Fibroblast of skin of abdomen (primary cell): Measurements from ENCODE around the gene WFDC8.

Source experiments
- DNase-seq: peaks from one replicate; pipeline ENCODE4 v3.0.0-alpha.2; 2013

WFDC8 gene

GRCh38 chr20:45547206-45547770 is 31.8 kb downstream of the WFDC8 start, which contains the start of gene EPPIN:
Gene EPPIN (minus strand): TSS chr20:45547401. CDS start chr20:45547357, 44 bp downstream.
- DNase-seq = no peak

- peak; percentile 37 for DNase-seq
Measured at GRCh38 chr20:45545754-45546453, 33.2 kb downstream of the WFDC8 start.

DNA sequence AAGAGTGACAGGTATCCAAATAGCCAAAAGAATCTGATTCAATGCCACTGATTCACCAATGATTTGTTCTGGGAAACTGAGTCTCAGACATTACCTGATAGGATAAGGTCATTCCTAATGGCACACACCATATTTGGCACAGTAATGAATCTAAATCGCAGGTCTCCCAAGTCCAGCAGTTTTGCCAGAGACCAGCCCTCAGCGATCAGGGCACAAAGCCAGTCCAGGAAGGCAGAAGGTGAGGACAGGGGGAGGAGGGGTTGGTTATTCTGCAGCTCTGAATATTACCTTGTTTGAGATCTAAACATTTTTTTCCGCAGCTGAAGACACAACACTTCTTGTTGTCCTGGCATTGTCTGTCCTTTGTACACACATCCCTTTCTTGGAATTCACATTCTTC is 33.7 kb downstream of the WFDC8 start:
- DNase-seq = no peak

DNA sequence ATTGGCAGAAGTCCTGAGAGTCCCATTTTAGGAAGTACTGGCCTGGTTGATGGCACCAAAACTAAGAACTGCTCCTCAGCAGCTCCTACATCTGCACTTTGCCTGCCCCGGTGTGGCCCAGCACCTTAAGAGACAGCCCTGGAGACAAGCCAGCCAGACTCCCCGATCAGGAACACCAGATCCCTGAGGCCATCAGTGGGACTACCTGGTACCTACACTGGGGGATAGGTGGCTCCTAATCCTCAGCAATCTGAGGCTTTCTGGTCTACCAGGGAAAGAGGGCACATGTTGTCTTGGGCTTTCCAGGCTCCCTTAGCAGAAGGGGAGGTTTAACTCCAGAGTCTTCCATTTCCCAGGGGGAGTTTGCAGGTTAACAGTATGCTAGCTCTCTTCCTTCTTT is 39.7 kb downstream of the WFDC8 start, which contains the start of gene WFDC6:
Gene WFDC6, minus strand, starts transcription at position 101 of the 400 bp plus-strand sequence. Its CDS starts 75 bp downstream, at position 26.
- DNase-seq = no peak

DNA sequence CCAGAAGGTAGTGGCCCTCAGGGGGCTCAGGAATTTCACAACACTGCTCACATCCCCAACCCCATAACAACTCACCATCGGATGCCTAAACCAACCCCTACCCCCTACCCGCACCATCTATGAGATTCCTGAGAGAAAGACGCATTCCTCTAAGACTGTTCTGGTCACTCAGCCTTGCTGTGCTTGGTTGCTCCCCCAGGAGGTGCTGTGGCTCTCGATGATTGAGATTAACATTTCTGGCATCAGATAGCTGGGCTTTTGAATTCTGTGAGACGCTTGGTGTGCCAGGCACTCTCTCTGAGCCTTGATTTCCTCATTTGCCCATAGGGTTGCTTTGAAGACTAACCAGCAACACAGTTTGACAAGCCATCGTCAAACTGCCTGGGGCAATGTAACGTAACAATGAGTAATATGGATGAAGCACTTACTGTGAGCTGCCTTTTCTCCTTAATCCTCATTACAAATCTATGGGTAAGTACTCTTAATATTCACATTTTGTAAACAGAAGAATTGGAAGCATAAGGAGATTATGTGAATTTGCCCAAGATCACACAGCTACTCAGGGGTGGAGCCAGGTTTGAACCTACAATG is 40.8 kb downstream of the WFDC8 start:
- DNase-seq = no peak

- no peak for DNase-seq
Measured at GRCh38 chr20:45527294-45527693, 51.8 kb downstream of the WFDC8 start.

- DNase-seq = no peak
Measured at GRCh38 chr20:45523821-45524220, 55.3 kb downstream of the WFDC8 start.

- no peak for DNase-seq
Measured at GRCh38 chr20:45518282-45518681, 60.8 kb downstream of the WFDC8 start.

GRCh38 chr20:45515147-45515913 is 63.8 kb downstream of the WFDC8 start, which contains the start of gene SPINT3:
Gene SPINT3 (minus strand): TSS chr20:45515622. CDS start chr20:45515608, 14 bp downstream.
- no peak for DNase-seq

DNA sequence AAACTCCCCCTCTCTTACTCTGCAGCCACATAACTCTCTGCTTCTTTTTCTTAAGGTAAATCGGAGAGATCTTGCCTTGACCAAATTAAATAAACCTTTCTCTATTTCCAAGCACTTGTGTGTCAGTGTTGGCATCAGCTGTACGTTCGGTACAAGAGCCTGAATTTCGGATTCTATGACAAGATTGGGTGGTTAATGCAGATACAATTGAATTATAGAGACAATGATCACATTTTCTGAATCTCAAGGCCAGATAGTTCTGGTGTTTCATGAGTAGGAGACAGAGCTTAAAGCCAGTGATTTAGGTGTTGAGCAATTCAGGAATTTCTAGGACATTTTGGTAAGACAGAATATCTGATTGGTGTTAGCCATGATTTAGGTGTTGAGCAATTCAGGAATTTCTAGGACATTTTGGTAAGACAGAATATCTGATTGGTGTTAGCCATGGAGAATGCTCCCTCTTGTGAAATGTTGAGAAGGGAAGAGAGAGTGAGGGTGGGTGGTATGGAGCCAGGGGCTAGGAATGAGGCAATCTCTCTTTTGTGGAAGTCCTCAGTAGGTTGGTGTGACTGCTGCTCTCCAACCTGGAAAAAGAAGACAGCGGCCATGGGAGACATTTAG is 68.7 kb downstream of the WFDC8 start:
- DNase-seq = peak; percentile 1

DNA sequence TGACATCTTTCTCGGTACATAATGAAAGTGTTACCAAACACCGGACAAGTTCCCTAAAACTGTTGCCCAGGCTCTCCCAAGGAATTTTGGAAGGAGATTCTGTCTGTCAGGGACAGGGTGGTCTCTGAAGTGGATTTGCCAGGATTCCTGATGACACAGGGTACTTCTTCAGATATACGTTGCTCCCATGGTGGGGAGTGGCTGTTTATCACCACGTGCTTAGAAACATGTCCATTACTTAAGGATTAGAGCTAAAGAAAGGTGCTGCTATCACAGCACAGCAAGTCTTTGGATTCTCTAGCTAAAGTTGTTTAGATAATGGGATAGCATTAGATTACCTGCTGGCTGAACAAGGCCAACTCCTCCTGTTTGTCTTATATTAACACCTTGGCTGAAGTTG is 70.0 kb downstream of the WFDC8 start:
- DNase-seq = no peak

- no peak for DNase-seq
Measured at GRCh38 chr20:45508068-45508886, 70.8 kb downstream of the WFDC8 start.

- no peak for DNase-seq
Measured at GRCh38 chr20:45507011-45507820, 71.9 kb downstream of the WFDC8 start.

- no peak for DNase-seq
Measured at GRCh38 chr20:45506398-45506797, 72.7 kb downstream of the WFDC8 start.

GRCh38 chr20:45503403-45503802 is 75.7 kb downstream of the WFDC8 start:
- DNase-seq = no peak

DNA sequence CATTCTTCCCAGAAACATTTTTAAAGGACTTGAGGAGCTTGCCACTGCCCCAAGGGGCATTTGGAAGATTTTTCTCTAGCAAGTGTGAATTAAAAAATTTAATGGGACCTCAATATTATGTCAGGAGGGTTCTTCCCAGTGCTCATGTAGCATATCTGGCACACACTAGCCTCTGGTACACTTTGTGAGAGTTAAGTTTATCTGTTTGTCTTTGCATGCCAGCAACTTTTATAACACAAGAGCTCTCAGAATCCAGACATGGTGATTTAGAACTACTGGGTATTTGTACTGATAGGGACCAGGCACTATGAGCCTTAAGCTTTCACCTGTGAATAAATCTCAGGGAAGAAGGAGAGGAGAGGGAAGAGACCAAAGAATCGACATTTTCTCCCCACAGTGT is 76.5 kb downstream of the WFDC8 start:
- DNase-seq = no peak
